Ishikawa (cell line): Measurements from ENCODE around the gene PLA2R1.

Experiments
- CEBPB ChIP-seq: IDR thresholded peaks from 2 replicates; pipeline ENCODE4 v1.6.1; 2012
- EGR1 ChIP-seq: IDR thresholded peaks from 2 replicates; pipeline ENCODE4 v1.6.1; 2012
- EP300 ChIP-seq: IDR thresholded peaks from 2 replicates; pipeline ENCODE4 v1.6.1; 2012; ENCODE audit warnings: borderline replicate concordance
- FOXM1 ChIP-seq: IDR thresholded peaks from 2 replicates; pipeline ENCODE4 v1.6.1; 2012; ENCODE audit warnings: low read depth, borderline replicate concordance
- MAX ChIP-seq: IDR thresholded peaks from 2 replicates; pipeline ENCODE4 v1.6.1; 2012
- RAD21 ChIP-seq: IDR thresholded peaks from 2 replicates; pipeline ENCODE4 v1.6.1; 2012; ENCODE audit warnings: low read depth
- REST ChIP-seq: IDR thresholded peaks from 2 replicates; pipeline ENCODE4 v1.6.1; 2012; ENCODE audit warnings: low read depth, mild to moderate bottlenecking
- TAF1 ChIP-seq: IDR thresholded peaks from 2 replicates; pipeline ENCODE4 v1.6.1; 2012; ENCODE audit warnings: low read depth, mild to moderate bottlenecking
- TCF12 ChIP-seq: IDR thresholded peaks from 2 replicates; pipeline ENCODE4 v1.6.1; 2012; ENCODE audit warnings: low read depth
- USF1 ChIP-seq: IDR thresholded peaks from 2 replicates; pipeline ENCODE4 v1.6.1; 2012
- YY1 ChIP-seq: IDR thresholded peaks from 2 replicates; pipeline ENCODE4 v1.6.1; 2012; ENCODE audit warnings: low read depth
- ZBTB7A ChIP-seq: IDR thresholded peaks from 2 replicates; pipeline ENCODE4 v1.6.1; 2012; ENCODE audit warnings: low read depth

- no peak for TF ChIP-seq EP300
- no peak for TF ChIP-seq CEBPB
- no peak for TF ChIP-seq ZBTB7A
- TF ChIP-seq MAX: no peak
- TF ChIP-seq YY1: no peak
- no peak for TF ChIP-seq EGR1
- no peak for TF ChIP-seq USF1
- no peak for TF ChIP-seq TCF12
- TF ChIP-seq TAF1: no peak
- no peak for TF ChIP-seq REST
- no peak for TF ChIP-seq FOXM1
- TF ChIP-seq RAD21: no peak
Observed at GRCh38 chr2:160073284-160073888, 11.0 kb upstream of the PLA2R1 start.
